ENCODE results near the gene MRPL20.
"Not testable (repeated sequence)": the region's sequence is repeated elsewhere in the genome, so short reads cannot be mapped to it uniquely, and the experiment has no call there.

The MRPL20 gene

GRCh38 chr1:1403653-1404052, 3.4 kb downstream of the MRPL20 start:
- no peak for FAIRE-seq

GRCh38 chr1:1402901-1403392, 4.1 kb downstream of the MRPL20 start:
- FAIRE-seq, result not testable (repeated sequence)

- no peak for FAIRE-seq
These were observed 4.8 kb downstream of the MRPL20 start for GRCh38 chr1:1402072-1402900.

GRCh38 chr1:1401457-1402010, 5.6 kb downstream of the MRPL20 start:
- FAIRE-seq, result no peak

- no peak for FAIRE-seq
These were observed 6.3 kb downstream of the MRPL20 start for GRCh38 chr1:1400576-1401456.

- FAIRE-seq, result no peak
These were observed 7.1 kb downstream of the MRPL20 start for GRCh38 chr1:1399872-1400575.

- FAIRE-seq, result no peak
These were observed 7.8 kb downstream of the MRPL20 start, which contains the start of gene CCNL2 for GRCh38 chr1:1399187-1399871. Gene CCNL2 (minus strand): TSS chr1:1399335. CDS start chr1:1399306, 29 bp downstream.

GRCh38 chr1:1398677-1399186, 8.4 kb downstream of the MRPL20 start:
- no peak for FAIRE-seq

GRCh38 chr1:1397839-1398523, 9.1 kb downstream of the MRPL20 start:
- no peak for FAIRE-seq

GRCh38 chr1:1395166-1395565, 11.9 kb downstream of the MRPL20 start:
- FAIRE-seq, result no peak

GRCh38 chr1:1394116-1394515, 13.0 kb downstream of the MRPL20 start:
- no peak for FAIRE-seq

- no peak for FAIRE-seq
These were observed 13.7 kb downstream of the MRPL20 start for GRCh38 chr1:1393428-1393827.

- no peak for FAIRE-seq
These were observed 14.1 kb downstream of the MRPL20 start for GRCh38 chr1:1393014-1393413.

GRCh38 chr1:1391225-1391624, 15.9 kb downstream of the MRPL20 start:
- FAIRE-seq, result no peak

- FAIRE-seq, result no peak
These were observed 16.4 kb downstream of the MRPL20 start for GRCh38 chr1:1390675-1391074.

GRCh38 chr1:1388078-1388472, 19.0 kb downstream of the MRPL20 start:
- no peak for FAIRE-seq

GRCh38 chr1:1387098-1388077, 19.7 kb downstream of the MRPL20 start:
- no peak for FAIRE-seq

GRCh38 chr1:1385931-1386330, 21.2 kb downstream of the MRPL20 start:
- FAIRE-seq, result no peak

GRCh38 chr1:1385339-1385738, 21.8 kb downstream of the MRPL20 start:
- FAIRE-seq, result not testable (repeated sequence)

- FAIRE-seq, result no peak
These were observed 25.8 kb downstream of the MRPL20 start for GRCh38 chr1:1381294-1381693.

Data from TTC549 (cell line).